GM18951 (cell line): ENCODE data around the gene SLC9A3.

ENCODE experiments used
- POLR2A ChIP-seq: IDR thresholded peaks from 4 replicates; pipeline ENCODE4 v1.6.1; 2011; ENCODE audit warnings: mild to moderate bottlenecking; ENCODE audit not compliant: insufficient read length, insufficient read depth; ENCODE audit errors: extremely low read depth
- in situ Hi-C: fragments of 300-500 bp; cut with MboI; formaldehyde crosslinking; loops from one replicate; pipeline ENCODE4 v1.12.0; 2022; ENCODE audit warnings: low sequenced_read_pairs, mixed read lengths, inconsistent platforms; ENCODE audit not compliant: unreplicated experiment

The SLC9A3 gene

DNA sequence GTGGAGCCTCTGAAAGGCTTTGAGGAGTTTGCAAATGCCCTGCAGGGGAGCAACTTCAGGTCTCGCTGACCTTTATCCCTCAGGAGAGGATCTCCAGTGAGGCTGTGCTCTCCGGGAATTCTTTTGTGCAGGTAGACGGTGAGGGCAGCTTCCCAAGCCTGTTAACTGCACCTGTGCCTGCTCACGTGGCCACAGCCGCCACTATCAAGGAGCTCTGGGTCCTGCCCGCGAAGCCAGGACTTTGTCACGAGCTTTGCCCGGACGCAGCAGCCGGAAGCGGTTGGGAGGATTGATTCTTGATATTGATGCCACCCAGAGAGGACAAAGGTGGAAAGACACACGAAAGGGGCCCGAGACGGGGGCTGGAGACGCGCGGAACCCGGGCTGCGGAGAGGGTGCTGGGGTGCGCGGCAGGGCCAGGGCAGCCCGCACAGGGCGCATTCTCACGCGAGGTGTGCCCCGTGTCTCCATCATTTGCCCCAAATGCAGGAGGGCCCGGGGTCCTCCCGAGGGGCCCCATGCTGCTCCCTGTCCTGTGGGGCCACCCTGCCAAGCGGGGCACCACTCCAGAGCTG is 18.2 kb downstream of the SLC9A3 start:
- in situ Hi-C loops, result no loop called here
- no peak for TF ChIP-seq POLR2A

GRCh38 chr5:504326-505154 is 19.7 kb downstream of the SLC9A3 start:
- in situ Hi-C loops, result no loop called here

DNA sequence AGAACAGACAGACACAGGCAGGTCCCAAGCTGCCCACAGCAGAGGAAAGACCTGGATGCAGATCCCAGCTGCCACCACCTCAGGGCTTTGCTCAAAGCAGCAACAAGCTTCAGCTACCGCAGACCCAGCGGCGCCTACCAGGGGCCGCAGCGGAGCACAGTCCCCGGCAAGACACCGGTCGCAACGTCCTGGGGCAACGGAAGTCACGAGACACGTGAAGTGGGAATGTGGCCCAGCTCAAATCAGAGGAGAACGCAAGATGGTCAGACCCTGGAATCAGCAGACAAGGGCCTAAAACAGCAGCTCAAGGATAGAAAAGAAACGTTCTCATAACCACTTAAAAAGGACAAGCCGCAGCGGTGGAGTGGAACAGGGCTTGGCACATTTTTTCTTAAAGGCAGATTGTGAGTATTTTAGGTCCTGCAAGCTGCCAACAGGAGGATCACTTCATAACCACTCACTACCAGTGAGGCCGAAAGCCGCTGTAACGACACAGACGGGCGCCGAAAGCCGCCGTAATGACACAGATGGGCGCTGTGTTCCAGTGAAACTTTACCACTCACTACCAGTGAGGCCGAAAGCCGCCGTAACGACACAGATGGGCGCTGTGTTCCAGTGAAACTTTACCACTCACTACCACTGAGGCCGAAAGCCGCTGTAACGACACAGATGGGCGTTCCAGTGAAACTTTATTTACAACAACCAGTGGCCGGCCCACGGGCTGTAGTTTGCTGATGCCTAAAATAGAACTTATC is 21.7 kb downstream of the SLC9A3 start:
- no peak for TF ChIP-seq POLR2A
- in situ Hi-C loops, result no loop called here

More at GRCh38 chr5:504326-505154, 19.7 kb downstream of the SLC9A3 start:
- TF ChIP-seq POLR2A, result no peak

DNA sequence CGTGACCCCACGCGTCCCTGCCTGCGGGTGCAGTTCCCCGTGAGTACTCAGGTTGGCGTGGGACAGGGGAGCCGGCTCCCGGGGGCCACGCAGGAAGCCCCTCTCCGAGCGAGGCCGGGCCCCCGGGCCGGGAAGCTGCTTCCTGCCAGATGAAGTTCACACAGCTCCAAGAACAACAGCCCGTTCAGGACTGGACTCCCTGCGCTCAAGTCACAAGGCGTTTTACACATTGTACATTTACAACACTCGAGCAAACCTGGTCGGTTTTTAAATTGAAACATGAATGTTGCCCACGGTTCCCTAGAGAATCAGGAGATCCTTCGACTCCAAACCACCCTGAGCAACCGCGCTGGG is 22.4 kb downstream of the SLC9A3 start:
- in situ Hi-C loops, result no loop called here
- TF ChIP-seq POLR2A, result no peak

GRCh38 chr5:501105-501830 is 23.0 kb downstream of the SLC9A3 start:
- in situ Hi-C loops, result no loop called here
- no peak for TF ChIP-seq POLR2A

DNA sequence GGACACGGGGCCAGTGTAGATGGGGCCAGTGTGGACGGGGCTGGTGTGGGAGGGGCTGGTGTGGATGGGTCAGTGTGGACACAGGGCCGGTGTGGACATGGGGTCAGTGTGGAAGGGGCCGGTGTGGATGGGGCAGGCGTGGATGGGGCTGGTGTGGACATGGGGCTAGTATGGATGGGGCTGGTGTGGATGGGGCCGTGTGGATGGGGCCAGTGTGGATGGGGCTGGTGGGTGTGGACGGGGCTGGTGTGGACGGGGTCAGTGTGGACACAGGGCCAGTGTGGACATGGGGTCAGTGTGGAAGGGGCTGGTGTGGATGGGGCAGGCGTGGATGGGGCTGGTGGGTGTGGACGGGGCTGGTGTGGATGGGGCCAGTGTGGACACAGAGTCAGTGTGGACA is 23.8 kb downstream of the SLC9A3 start:
- in situ Hi-C loops, result no loop called here

DNA sequence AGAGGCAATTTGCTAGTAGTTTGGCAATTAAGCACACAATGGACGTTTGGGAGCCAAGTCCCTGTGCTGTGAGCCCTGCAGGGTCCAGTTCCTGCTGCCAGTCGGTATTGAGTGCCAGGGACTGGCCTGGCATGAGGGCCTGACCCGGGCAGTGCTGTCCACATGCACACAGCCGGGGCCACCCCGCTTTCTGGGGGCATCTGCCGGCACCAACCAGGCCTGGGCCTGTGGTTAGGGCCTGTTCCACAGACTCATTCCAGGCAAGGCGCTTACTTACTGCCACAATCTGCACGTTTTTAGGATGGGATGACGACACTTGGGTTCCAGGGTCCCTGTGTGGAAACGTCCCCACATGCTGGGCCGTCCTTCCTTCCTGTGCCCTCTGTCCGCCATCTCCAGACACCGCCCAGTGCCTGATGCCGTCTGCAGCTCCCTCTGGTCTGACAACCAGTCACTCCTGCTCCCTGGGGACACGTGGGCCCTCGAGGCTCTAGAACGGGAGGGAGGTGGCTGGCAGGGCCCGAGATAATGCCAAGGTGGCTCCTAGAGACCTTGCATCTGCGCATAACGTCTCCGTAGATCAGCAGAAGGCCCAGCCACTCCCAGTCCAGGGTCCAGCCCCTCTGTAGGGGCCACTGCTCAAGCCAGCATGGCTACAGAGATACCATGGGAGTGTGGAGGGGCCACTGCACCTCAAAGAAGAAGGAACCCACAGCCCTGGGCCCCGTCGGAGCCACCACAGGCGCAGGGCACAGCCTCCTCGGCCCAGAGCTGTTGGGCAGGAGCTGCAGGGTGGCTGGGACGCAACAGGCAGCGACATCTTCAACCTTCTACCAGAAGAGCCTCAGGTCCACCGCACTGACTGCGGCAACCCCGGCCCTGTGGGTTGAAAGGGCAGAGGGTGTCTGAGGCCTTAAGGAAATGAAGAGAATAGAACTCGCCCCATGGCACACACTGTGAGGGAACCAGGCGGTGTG is 24.7 kb downstream of the SLC9A3 start:
- in situ Hi-C loops, result no loop called here
- no peak for TF ChIP-seq POLR2A

More for the DNA sequence above, 23.8 kb downstream of the SLC9A3 start:
- no peak for TF ChIP-seq POLR2A

DNA sequence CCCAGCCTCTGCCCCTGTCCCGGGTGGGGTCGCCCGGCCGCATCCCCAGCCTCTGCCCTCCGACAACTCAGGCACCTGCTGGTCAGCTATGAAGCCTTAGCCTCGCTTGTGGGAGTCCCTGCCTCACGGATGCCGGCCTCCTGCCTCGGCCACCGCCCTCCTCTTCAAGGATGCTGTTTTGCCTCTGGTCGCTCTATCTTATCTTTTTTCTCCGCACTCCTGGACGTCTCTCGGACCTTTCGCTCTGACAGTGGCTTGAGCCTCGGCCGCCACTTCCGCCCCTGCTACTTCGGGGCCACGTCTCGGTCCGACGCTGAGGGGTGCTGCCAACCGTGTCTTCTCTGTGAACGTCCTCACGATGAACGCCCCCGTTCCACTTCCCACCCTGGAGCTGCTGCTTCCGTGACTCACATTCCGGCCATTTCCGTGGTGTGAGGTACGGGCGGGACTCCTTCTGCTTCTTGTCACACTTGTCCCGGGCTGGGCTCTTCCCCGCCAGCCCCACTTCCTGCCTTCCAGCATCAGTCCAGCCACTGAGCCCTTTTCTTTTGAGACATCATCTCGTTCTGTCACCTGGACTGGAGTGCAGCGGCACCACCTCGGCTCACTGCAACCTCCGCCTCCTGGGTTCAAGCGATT is 26.3 kb downstream of the SLC9A3 start:
- in situ Hi-C loops, result no loop called here

DNA sequence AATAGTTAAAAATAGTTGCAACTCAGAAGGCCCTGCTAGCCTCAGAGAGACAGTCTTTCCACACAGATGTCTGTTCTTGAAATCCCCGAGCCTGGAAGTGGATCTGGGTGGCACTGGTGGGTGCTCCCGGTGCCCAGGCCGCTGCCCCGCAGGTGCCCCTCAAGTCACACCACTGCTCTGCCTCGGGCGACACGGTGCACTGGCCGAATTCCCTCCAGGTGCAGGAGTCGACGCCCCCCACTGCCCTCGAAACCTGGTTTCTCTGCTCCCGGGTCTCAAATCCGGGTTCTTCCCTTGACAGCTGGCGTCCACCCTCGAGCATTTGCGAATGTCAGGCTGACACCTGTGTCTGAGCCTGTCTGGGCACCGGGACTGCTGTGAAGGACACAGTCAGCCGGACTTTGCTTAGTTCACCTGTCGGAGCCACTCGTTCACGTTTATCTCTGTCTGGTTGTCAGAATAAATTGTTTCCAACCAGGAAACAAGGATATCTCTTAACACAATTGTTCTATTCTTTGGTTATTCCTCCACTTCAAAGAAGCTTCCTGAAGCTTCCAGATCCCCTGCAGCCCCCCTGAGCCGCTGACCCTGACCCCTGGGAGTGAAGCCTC is 27.1 kb downstream of the SLC9A3 start:
- in situ Hi-C loops, result no loop called here
- TF ChIP-seq POLR2A, result no peak

More for the DNA sequence above, 26.3 kb downstream of the SLC9A3 start:
- TF ChIP-seq POLR2A, result no peak

DNA sequence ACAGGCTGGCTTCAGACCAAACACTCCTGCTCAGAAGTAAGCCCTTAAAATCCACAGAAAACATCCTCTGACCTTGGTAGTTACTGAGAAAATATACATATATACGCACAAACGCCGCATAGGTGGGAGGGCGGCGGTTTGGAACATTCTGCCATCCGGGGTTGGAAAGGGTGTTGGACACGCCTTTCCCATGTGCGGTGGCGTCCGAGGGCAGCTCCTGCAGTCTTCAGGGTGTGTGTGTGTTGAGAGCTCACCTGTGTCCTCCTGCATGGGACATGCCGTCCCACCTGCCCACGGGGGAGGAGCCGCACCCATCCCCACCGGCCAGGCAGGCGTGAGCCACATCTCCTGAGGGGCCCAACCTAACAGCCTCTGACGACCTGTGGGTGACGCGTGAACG is 28.2 kb downstream of the SLC9A3 start:
- TF ChIP-seq POLR2A, result no peak
- in situ Hi-C loops, result no loop called here

DNA sequence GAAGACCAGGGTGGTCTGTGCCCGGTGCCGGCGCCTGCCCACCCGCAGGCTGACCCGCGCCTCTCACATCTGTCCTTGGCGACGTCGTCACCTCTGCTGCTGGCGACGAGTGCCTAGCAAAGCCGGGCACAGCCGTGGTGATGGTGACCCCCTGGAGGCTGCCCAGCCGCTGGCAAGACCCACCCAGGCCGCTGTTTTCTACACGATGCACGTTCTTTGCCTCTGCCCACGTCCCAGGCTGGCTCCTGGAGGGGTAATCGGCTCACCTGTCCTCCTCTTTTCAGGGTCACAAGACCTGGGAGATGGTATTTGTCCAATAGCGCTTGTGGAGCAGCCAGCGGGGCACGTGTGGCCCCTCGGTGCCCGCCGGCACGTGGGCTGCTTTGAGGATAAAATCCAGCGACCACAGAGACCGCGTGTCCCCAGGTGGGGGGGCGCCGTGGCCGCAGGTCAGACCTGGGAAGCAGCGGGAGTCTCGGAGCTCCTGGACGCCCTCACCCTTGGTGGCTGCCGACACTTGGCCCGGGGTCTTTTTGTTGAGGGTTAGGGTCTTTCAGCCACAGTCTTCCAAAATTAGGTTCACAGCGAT is 29.5 kb downstream of the SLC9A3 start:
- TF ChIP-seq POLR2A, result no peak
- in situ Hi-C loops, result no loop called here
